NCI-H510A treated with DMSO at 0.1 percent for 48 hours (cell line): Measurements from ENCODE around the gene TRIM54.

ENCODE experiments used
- DNase-seq: peaks from one replicate; lab custom pipeline; 2025; lab: John Stamatoyannopoulos, UW

Gene TRIM54

GRCh38 chr2:27281855-27282559, at the start of gene TRIM54:
Gene TRIM54 (plus strand): TSS chr2:27282429. CDS start chr2:27282732, 303 bp downstream.
- no peak for DNase-seq

- DNase-seq, result no peak
Observed at GRCh38 chr2:27233341-27233740, 48.9 kb upstream of the TRIM54 start.

GRCh38 chr2:27236136-27236535, 46.1 kb upstream of the TRIM54 start:
- no peak for DNase-seq

DNA sequence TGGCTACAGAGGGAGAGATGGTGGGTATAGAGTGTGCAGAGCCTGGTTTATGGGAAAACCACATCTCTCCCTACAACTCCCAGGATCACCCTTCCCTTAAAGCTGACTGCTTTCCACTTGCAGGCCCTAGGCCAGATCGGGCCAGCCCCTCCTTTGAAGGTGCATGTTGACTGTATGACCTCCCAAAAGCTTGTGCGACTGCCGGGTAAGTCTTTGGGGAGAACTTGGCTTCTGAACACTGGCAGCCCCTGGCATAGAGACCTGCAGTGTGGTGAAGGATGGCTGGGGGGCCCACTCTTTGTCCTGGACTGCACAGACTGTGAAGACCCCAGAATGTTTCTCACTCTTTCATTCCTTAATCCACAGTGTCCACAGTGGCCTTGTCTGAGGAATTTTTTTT, 45.6 kb upstream of the TRIM54 start:
- DNase-seq, result no peak

- no peak for DNase-seq
Observed at GRCh38 chr2:27237341-27237945, 44.8 kb upstream of the TRIM54 start.

- no peak for DNase-seq
Observed at GRCh38 chr2:27238976-27239375, 43.3 kb upstream of the TRIM54 start.

- DNase-seq, result no peak
Observed at GRCh38 chr2:27240406-27240805, 41.8 kb upstream of the TRIM54 start.

DNA sequence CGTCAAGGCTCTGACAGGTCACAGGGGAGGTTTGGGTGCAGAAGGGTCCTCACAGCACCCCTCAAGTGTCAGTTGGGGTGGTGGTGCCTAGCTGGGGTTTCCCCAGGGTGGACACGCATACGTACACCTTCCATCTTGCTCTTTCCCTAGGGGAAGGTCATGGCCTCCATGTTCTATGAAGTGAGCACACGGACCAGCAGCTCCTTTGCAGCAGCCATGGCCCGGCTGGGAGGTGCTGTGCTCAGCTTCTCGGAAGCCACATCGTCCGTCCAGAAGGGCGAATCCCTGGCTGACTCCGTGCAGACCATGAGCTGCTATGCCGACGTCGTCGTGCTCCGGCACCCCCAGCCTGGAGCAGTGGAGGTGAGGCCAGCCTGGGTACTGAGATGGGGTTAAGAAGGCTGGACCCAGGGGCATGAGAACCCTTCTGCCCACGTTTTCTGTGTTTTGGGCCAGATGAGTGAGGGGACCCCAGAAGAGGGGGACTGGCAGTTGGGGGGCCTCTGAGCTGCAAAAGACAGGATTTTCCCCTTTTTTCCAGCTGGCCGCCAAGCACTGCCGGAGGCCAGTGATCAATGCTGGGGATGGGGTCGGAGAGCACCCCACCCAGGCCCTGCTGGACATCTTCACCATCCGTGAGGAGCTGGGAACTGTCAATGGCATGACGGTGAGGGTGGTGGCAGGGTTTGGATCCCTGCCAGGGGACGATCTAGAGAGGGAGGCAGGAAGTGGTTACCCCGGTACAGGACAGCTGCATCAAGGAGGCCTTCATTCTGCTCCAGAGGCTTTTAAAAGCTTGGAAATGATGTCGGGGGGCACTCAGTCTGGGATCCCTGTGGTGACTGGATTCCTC, 40.2 kb upstream of the TRIM54 start:
- no peak for DNase-seq

DNA sequence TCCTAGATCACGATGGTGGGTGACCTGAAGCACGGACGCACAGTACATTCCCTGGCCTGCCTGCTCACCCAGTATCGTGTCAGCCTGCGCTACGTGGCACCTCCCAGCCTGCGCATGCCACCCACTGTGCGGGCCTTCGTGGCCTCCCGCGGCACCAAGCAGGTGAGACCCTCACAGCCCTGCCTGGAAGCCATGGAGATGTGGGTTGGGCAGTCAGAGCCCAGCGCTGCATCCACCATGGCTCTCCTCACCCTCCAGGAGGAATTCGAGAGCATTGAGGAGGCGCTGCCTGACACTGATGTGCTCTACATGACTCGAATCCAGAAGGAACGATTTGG, 39.6 kb upstream of the TRIM54 start:
- DNase-seq, result no peak

- DNase-seq, result no peak
Observed at GRCh38 chr2:27243391-27244130, 38.7 kb upstream of the TRIM54 start.

- no peak for DNase-seq
Observed at GRCh38 chr2:27245116-27245515, 37.1 kb upstream of the TRIM54 start.

GRCh38 chr2:27245626-27246025, 36.6 kb upstream of the TRIM54 start:
- no peak for DNase-seq

DNA sequence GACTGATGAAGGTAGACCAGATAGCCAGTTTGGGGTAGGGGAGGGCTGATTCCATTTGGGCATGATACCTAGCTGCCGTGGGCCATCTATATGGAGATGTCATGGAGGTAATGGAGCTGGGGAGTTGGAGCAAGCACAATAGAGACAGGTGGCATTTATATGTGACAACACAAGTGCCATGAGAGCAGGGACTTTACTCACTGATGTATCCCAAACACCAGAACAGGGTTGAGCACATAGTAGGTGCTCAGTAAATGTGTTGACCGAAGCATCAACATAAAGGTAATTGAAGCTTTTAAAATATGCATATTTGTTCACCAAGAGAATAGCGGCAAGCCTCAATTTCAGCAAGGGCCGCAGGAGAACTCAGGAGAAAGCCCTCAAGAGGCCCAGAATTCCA, 34.3 kb upstream of the TRIM54 start:
- DNase-seq, result no peak

DNA sequence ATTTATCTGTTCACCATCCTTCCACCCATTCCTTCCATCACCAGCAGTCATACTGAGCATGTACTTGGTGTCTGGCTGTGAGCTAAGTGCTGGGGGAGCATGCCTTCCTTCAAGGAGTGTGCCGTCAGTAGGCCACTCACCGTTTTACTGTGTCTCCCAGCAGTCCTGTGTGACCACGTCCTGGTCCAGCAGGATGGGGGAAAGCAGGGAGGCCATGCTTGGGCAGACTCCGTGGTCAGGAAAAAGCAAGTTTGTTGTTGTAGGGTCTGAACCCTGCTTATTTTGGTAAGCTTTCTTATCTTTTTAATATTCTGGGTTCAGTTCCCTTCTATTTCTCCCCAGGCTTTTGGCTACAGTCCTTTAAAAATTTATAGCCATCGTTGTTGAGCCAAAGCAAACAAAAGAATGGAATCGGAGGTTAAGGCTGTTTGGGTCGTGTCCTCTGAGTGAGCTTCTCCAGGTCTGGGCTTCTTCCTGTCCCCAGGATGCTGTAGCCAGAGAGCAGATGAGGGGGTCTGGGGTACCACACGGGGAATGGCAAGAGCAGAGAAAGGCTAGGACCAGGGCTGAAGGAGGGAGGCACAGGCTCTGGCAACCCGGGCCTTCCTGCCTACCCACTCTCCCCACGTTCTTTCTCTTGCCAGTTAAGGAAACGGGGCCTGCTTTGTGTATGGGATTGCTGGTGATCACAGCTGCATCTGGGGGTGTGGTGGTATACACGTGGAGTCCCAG, 32.9 kb upstream of the TRIM54 start:
- DNase-seq, result no peak

DNA sequence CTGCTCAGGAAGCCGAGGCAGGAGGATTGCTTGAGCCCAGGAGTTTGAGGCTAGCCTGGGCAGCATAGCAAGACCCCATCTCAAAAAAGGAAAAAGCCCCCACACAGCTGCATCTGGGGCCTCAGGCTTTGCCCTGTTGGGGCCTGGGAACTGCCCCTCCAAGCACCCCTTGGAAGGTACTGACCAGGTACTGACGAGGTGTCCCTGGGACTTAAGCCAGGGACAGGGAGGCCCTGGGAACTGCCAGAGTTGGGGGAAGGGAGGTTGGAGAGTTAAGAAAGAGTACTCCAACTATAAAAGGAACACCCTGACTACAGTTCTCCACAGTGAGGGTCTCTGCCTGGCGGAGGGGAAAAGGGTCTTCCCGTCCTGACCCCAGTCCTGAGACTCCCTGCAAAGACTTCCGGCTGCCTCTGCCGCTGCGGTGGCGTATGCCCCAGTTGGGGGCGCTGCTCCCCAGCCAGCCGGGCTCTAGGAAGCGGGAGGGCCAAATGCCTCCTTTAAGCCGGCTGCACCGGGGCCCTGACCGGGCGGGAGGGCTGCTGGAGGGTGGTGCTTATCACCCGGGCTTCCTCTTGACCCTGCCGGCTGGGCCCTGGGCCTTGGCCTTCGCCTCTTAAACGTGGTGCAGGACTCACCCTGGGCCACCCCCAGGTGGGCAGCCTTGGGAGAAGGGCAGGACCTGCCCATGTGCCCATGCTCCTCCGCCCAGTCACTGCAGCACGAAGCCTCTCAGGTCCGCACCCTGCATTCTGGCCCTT, 32.2 kb upstream of the TRIM54 start:
- peak; percentile 8 for DNase-seq

DNA sequence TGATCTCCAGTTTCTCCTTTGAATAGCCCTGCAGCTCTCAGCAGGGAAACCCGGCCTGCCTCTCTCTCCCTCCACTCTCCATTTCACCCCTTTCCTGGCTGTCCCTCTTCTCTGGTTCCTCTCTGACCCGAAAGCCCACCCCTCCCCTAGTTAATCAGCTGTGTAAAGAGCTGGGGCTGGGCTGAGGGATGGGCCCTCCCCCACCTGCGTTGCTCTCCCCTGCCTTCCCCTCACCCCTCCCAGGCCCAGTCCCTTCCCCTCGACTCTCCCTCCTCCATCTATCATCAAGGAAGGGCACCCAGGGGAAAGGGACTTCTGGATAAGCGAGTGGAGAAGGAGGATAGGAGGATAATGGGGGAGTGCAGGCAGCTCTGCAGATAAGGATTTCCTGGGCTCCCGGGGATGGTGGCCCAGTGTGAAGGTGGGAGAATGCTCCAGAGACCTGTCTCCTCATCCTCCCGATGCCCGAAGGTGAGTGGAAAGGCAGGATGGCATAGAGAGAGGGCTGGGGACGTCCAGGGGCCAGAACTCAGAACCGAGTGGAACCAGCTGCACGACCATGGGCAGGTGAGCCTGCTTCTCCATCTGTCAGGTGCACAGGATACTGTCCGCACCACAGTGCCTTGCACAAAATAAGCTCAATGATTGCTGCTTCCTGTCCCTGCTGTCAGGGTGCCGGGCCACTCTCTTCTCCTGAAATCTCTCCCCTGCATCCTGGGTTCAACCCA, 31.4 kb upstream of the TRIM54 start:
- no peak for DNase-seq

DNA sequence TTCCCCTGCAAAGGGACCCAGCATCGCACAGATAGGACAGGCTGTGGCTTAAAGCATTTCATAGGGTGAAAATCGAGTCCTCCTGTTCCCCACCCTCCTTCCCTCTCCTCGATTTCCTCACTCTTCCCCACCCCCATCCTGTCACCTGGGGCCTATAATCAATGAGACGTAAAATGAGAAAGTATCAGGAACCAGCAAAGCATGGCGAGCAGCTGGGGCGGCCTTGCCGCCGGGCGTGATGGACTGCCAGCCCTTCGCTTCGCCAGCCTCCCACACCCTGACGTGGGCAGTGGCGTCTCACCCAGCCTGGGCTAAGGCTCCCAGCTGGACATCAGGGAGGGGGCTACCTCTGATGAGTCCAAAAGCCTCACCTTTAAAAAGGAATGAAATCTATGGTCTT, 30.5 kb upstream of the TRIM54 start:
- DNase-seq, result no peak

- no peak for DNase-seq
Observed at GRCh38 chr2:27255187-27255586, 27.0 kb upstream of the TRIM54 start.

DNA sequence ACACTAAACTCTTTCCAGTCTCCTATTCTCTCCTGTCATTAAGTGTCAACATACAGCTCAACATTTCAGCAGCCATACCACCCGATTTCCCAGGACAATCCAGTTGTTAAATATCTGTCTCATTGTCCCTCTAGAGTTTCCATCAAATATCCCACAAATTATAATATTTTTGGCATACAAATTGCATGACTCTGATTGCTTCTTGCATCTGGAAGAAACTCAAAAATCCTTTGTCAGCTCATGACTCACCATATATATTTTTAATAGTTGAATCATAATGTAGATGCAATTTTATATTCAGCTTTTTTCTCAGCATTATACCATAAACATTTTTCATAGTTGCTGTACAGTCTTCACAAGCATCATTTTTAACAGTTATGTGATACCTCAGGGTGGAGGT, 26.6 kb upstream of the TRIM54 start:
- DNase-seq, result no peak

GRCh38 chr2:27256855-27257454, 25.3 kb upstream of the TRIM54 start:
- no peak for DNase-seq
